K562 (cell line): ENCODE results near the gene WNK2. TPM values are rescaled to one million over a fixed set of nuclear protein-coding genes. Genes with fewer than 3 reads are reported as not detected.

ENCODE experiments used
- CCNT2 ChIP-seq: IDR thresholded peaks from 2 replicates; pipeline ENCODE4 v1.6.1; 2011; ENCODE audit warnings: borderline replicate concordance, low read depth, mild to moderate bottlenecking, moderate library complexity, mixed read lengths, low read length; ENCODE audit not compliant: insufficient read length; ENCODE audit errors: extremely low read depth
- CLOCK ChIP-seq: fragments of 250-450 bp; sonication (Bioruptor Pico); IDR thresholded peaks from 2 replicates; pipeline ENCODE4 v1.4.0; 2020; ENCODE audit warnings: mild to moderate bottlenecking, moderate library complexity, borderline replicate concordance
- CXXC5 ChIP-seq: fragments of 250-450 bp; sonication (Bioruptor Pico); IDR thresholded peaks from 2 replicates; pipeline ENCODE4 v1.8.0; 2022; ENCODE audit warnings: inconsistent platforms, mild to moderate bottlenecking, moderate library complexity
- FIP1L1 ChIP-seq: fragments of 200-400 bp; formaldehyde crosslinking; IDR thresholded peaks from 2 replicates; pipeline ENCODE4 v1.6.1; 2018; ENCODE audit warnings: mild to moderate bottlenecking, low read depth, low read length; ENCODE audit not compliant: poor library complexity, severe bottlenecking
- GTF2F1 ChIP-seq: IDR thresholded peaks from 2 replicates; pipeline ENCODE4 v1.6.1; 2011; ENCODE audit warnings: low read depth, low read length, improper control_type of control experiment
- HLTF ChIP-seq: fragments of 450-650 bp; IDR thresholded peaks from 2 replicates; pipeline ENCODE4 v1.6.1; 2016
- JUN ChIP-seq, 2 experiments: sonication (generic) in 1 of 2; formaldehyde crosslinking in 1 of 2; IDR thresholded peaks; 2 replicates each; pipeline versions ENCODE4 v1.6.1 to v1.8.0; 2012 to 2022; ENCODE audit warnings: borderline replicate concordance in 2 of 2, mild to moderate bottlenecking in 2 of 2, improper control_type of control experiment in 1 of 2, low read depth in 1 of 2, low read length in 1 of 2, missing genetic modification reagents in 1 of 2
- KAT7 ChIP-seq: sonication (generic); formaldehyde crosslinking; IDR thresholded peaks from 2 replicates; pipeline ENCODE4 v1.8.0; 2022; ENCODE audit warnings: missing genetic modification reagents, mild to moderate bottlenecking, borderline replicate concordance
- KDM4B ChIP-seq, 2 experiments: fragments of 450-650 bp in 1 of 2; sonication (generic) in 1 of 2; IDR thresholded peaks; 2 replicates each; pipeline ENCODE4 v1.6.1; 2016 to 2017; ENCODE audit warnings: borderline replicate concordance in 2 of 2, antibody characterized with exemption in 1 of 2, low read depth in 1 of 2, mild to moderate bottlenecking in 1 of 2
- L3MBTL2 ChIP-seq: fragments of 450-650 bp; IDR thresholded peaks from 2 replicates; pipeline ENCODE4 v1.6.1; 2016; ENCODE audit warnings: mild to moderate bottlenecking, moderate library complexity
- MXI1 ChIP-seq: IDR thresholded peaks from 2 replicates; pipeline ENCODE4 v1.6.1; 2011; ENCODE audit warnings: low read depth, mild to moderate bottlenecking, improper control_type of control experiment, low read length
- NCOR1 ChIP-seq: fragments of 450-650 bp; IDR thresholded peaks from 2 replicates; pipeline ENCODE4 v1.6.1; 2016; ENCODE audit warnings: mild to moderate bottlenecking, moderate library complexity
- POLR2AphosphoS5 ChIP-seq: IDR thresholded peaks from 2 replicates; pipeline ENCODE4 v1.6.1; 2011; ENCODE audit warnings: mild to moderate bottlenecking, low read depth, low read length, moderate library complexity; ENCODE audit not compliant: control insufficient read depth, insufficient read depth
- RBM14 ChIP-seq: fragments of 200-400 bp; formaldehyde crosslinking; IDR thresholded peaks from 2 replicates; pipeline ENCODE4 v1.6.1; 2018; ENCODE audit warnings: low read depth, mild to moderate bottlenecking, low read length, moderate library complexity, borderline replicate concordance; ENCODE audit not compliant: insufficient read depth
- RFX5 ChIP-seq: IDR thresholded peaks from 2 replicates; pipeline ENCODE4 v1.6.1; 2011; ENCODE audit warnings: low read depth, mild to moderate bottlenecking, improper control_type of control experiment, low read length
- SRF ChIP-seq, 2 experiments: fragments of 250-450, 450-650 bp in 1 of 2; sonication (Bioruptor Pico) in 1 of 2; sonication (generic) in 1 of 2; formaldehyde crosslinking; IDR thresholded peaks; 2 replicates each; pipeline versions ENCODE4 v1.5.0 to v1.5.1; 2020 to 2022; ENCODE audit warnings: mild to moderate bottlenecking in 1 of 2, missing genetic modification reagents in 1 of 2
- YBX1 ChIP-seq: fragments of 450-650 bp; IDR thresholded peaks from 2 replicates; pipeline ENCODE4 v1.7.1; 2016; ENCODE audit warnings: mild to moderate bottlenecking
- ZBTB7A ChIP-seq: IDR thresholded peaks from 2 replicates; pipeline ENCODE4 v1.6.1; 2011; ENCODE audit warnings: low read depth, mild to moderate bottlenecking, low read length, moderate library complexity, borderline replicate concordance; ENCODE audit not compliant: control insufficient read depth
- polyA plus RNA-seq, 8 experiments: library from polyadenylated mRNA; depleted of rRNA in 4 of 8; stranded (reverse) in 5 of 8; unstranded in 3 of 8; fragments of >200 nt; fragmentation: Nextera tagmentation in 2 of 8; fragmentation: Illumina TruSeq in 1 of 8; extraction: Ambion mirVana in 2 of 8; extraction: Trizol in 1 of 8; gene quantifications; 2 replicates each; pipeline versions ENCODE4 v1.2.1 to v1.2.3, GENCODE V29; 2011 to 2014; ENCODE audit warnings: inconsistent platforms in 1 of 8, missing spikeins in 1 of 8
- total RNA-seq, 7 experiments: library from RNA; depleted of rRNA in 6 of 7; stranded (reverse); fragments of >200 nt in 6 of 7; fragmentation: Illumina TruSeq in 2 of 7; extraction: Trizol in 2 of 7; gene quantifications; 2 replicates each; pipeline versions ENCODE4 v1.2.1 to v1.2.3, GENCODE V29; 2011 to 2021; ENCODE audit warnings: low replicate concordance in 1 of 7
- TF ChIP-seq, protein P1 (sequence below): sonication (generic); formaldehyde crosslinking; IDR thresholded peaks from 2 replicates; pipeline ENCODE4 v1.8.0; 2022; ENCODE audit warnings: mild to moderate bottlenecking, missing genetic modification reagents
- TF ChIP-seq, protein P2 (sequence below): fragments of 450-650 bp; conservative IDR thresholded peaks from 2 replicates; pipeline ENCODE4 v1.6.1; 2016; ENCODE audit warnings: missing genetic modification characterization, low read depth, mild to moderate bottlenecking, control low read depth, missing compliant biosample characterization

Gene WNK2
- total and polyA plus RNA-seq, 9 of the 15 experiments (the other 6 are each of a cell fraction or from before 2014, with no cell fraction given), result 0.36 to 3.3 (median 0.64) TPM; not detected in 2

- no peak for TF ChIP-seq KDM4B (IDR thresholded peaks at IDR 0.05; ENCODE audit: borderline replicate concordance in 2 of 2, low read depth in 1 of 2)
- no peak for TF ChIP-seq RBM14
- no peak for TF ChIP-seq MXI1
- no peak for TF ChIP-seq HLTF
- peak; percentile 48; the same call in 1 of the 2 replicates for TF ChIP-seq ZBTB7A
- TF ChIP-seq, protein P1, sequence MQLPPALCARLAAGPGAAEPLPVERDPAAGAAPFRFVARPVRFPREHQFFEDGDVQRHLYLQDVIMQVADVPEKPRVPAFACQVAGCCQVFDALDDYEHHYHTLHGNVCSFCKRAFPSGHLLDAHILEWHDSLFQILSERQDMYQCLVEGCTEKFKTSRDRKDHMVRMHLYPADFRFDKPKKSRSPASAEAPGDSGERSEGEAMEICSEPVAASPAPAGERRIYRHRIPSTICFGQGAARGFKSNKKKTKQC, result no peak
- TF ChIP-seq YBX1, result no peak
- no peak for TF ChIP-seq FIP1L1
- no peak for TF ChIP-seq CLOCK (CRISPR knock-in tag)
- 0 out of 2 replicates have a peak, but pooled peaks have one; percentile 28 for TF ChIP-seq CXXC5
- TF ChIP-seq NCOR1, result no peak
- TF ChIP-seq POLR2AphosphoS5, result no peak
- no peak for TF ChIP-seq RFX5
- TF ChIP-seq L3MBTL2, result no peak
- TF ChIP-seq, protein P2, sequence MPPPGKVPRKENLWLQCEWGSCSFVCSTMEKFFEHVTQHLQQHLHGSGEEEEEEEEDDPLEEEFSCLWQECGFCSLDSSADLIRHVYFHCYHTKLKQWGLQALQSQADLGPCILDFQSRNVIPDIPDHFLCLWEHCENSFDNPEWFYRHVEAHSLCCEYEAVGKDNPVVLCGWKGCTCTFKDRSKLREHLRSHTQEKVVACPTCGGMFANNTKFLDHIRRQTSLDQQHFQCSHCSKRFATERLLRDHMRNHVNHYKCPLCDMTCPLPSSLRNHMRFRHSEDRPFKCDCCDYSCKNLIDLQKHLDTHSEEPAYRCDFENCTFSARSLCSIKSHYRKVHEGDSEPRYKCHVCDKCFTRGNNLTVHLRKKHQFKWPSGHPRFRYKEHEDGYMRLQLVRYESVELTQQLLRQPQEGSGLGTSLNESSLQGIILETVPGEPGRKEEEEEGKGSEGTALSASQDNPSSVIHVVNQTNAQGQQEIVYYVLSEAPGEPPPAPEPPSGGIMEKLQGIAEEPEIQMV (tag), result no peak
- TF ChIP-seq SRF (CRISPR knock-in tag; IDR thresholded peaks at IDR 0.05), result no peak; a peak in 1 of 4 replicates
- 0 out of 2 replicates have a peak, but pooled peaks have one; percentile 9 for TF ChIP-seq JUN (IDR thresholded peaks at IDR 0.05; ENCODE audit: borderline replicate concordance, low read depth, low read length)
- TF ChIP-seq JUN (CRISPR knock-in tag; IDR thresholded peaks at IDR 0.05; ENCODE audit: borderline replicate concordance), result no peak
- no peak for TF ChIP-seq CCNT2
- no peak for TF ChIP-seq GTF2F1
- TF ChIP-seq KAT7, result no peak
These were observed 24.1 kb upstream of the WNK2 start (continued) for GRCh38 chr9:93159601-93160471.
